ENCODE data around the gene SMAD9.

DNA sequence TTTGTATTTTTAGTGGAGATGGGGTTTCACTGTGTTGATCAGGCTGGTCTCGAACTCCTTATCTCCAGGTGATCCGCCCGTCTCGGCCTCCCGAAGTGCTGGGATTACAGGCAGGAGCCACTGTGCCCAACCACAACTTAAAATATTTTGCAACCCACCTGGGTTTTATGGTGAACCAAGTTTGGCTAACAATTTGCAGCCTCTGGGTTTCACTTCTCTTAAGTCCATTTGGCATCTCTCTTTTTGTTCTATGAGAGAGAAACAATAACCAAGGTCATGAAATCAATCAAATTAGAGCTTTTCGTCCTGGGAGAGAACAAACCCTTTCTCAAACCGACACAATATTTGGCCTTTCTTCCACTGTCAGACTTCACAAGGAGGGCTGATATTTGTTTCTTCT lies 5.6 kb upstream of the SMAD9 start:
- no peak for TF ChIP-seq ZNF384 (IDR thresholded peaks at IDR 0.05)
- TF ChIP-seq HDGF (IDR thresholded peaks at IDR 0.05; ENCODE audit: borderline replicate concordance): no peak
- no peak for TF ChIP-seq SUZ12 (IDR thresholded peaks at IDR 0.05)
- TF ChIP-seq ELF4 (IDR thresholded peaks at IDR 0.05): no peak
- no peak for TF ChIP-seq BHLHE40 (IDR thresholded peaks at IDR 0.05; ENCODE audit: borderline replicate concordance)
- TF ChIP-seq FOXM1 (IDR thresholded peaks at IDR 0.05; ENCODE audit: borderline replicate concordance): no peak
- no peak for TF ChIP-seq FOXA1 (IDR thresholded peaks at IDR 0.05)
- TF ChIP-seq L3MBTL2 (conservative IDR thresholded peaks at IDR 0.05): no peak
- TF ChIP-seq SP1 (IDR thresholded peaks at IDR 0.05): no peak

Data from HEK293T (cell line).